Head of caudate nucleus (tissue), 42 donors: ENCODE results near the gene PTPRR.

ENCODE experiments used
- DNase-seq, 42 donors: peaks; one replicate each; pipeline versions ENCODE4 v3.0.0 to v3.0.0-alpha.2; 2020 to 2021; ENCODE audit warnings: mixed read lengths in 7 of 42
- intact Hi-C: fragments of 100-400 bp; cut with DNase I; formaldehyde crosslinking; loops from one replicate; pipeline ENCODE4 v1.15.0; 2022

PTPRR gene

DNA sequence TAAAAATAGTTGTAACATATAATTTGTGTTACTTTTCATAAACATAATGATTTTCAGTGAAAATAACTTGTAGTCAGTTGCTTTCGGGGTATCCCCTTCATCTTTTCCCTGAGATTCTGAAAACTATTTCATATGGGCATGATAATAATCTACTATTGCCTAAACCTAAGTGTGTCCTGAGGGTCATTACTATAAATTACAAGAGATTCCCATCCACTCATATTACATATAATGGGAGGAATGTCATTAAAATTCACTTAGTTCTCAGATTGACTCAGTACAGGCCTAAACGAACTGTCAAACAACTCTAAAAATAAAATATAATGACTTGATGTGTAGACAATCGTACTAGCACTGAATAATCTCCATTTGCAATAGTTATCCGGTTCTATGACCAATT is 72.7 kb downstream of the PTPRR start:
- intact Hi-C loops = loop anchor here (5.0 kb wide), 1 partner anchor 116 kb away; no protein-coding TSS in a partner anchor
- no peak for DNase-seq

DNA sequence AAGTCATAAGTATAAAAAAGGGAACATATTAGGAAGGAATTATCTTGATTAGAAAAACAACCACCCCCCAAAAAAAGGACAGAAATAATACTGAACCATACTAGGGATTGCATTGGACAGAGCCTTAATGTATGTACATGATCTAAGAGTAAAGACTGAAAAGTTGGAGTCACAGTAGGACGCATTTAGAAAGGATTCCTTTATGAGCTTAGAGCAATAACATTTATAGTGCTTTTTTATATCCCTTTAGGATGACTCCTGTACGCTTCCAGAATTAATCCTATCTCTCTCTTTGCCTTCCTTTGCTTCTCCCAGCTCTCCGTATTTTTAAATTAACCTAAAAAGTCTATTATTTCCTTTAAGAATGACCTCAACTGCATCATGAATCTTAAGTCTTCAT is 75.3 kb downstream of the PTPRR start:
- intact Hi-C loops = loop anchor here (5.0 kb wide), 1 partner anchor 113 kb away; no protein-coding TSS in a partner anchor
- DNase-seq = no peak

DNA sequence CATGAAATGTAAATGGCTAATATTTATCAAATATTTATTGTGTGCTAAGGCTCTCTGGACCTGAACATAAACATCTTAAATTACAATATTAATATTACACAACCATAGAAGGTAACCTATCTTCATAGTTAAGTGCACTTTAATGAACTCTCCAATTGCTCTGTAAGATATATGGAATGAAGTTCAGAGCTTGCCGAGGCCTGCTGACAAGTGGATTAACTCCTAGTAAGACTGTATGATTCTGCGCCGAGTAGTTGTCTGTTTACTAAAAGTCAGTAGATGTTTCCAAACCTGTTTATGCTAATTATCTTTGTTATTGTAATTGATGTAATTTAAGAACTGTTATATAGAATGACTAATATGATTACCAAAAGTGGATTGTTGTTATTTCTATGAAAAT is 77.2 kb downstream of the PTPRR start:
- no peak for DNase-seq
- intact Hi-C loops = no loop called here

DNA sequence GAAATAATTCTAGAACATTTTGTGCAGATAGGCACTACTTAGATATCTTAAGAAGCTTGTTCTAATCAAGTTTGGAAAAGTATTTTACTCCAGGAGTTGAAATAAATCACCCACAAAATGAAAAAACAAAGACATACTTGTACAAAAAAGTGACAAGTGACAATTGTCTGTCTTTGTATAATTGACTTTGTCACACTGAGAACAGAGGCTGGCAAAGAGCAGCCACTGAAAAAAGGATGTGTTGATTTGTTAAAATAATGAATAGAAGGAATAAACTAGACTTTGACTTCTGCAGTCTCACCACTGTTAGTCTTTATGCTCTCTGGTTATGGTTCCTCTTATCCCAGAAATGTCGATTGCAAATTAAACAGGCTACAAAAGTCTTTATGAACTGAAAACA is 77.6 kb downstream of the PTPRR start:
- intact Hi-C loops = no loop called here
- peak in 24 of 42 donors; percentile 11 to 75 (median 38) for DNase-seq

DNA sequence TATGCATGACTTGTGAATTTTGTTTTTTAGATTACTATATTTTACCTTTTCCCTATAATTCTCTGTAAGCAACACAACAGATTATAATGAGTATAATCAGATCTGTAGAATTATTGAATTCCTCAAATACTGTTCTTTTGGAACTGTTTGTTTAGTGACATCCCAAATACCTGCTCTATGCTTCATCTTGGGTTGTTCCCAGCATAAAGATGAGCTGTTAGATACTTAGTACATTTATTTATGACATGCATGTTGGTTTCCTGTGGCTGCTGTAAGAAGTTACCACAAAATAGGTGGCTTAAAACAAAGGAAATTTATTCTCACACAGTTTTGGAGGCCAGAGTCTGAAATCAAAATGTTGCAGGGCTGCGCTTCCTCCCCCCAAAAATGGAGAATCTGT is 78.4 kb downstream of the PTPRR start:
- DNase-seq = no peak
- intact Hi-C loops = no loop called here

DNA sequence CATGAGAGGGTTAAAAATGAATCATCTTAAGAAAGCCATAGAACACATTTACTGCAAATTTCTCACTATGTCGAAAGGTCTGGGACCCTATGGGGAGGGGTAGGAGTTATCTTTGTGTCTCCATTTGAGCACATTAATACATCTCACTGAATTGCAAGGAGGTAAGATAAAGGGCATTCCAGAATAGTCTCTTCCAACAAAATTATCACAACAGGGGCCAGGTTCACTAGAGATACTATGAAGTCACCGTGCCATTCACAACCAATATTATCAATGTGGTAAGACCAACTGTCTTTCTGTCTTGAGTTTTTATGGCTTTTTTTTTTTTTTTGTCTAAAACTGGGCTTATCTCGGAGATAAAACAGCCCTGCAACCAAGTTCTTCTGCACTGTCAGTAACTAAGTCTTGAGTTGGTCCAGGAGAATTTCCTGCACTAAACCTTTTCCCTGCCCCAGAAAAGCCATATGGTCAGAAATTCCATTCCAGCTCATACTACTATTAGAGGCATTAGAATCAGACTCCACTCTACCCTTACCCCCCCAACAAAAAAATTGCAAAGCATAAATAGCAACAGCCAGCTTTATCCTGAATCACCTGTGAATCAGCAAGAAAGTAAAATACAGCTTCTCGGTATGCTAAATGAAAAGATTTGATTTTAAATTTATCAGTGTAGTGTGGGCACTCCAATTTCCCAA is 79.7 kb downstream of the PTPRR start:
- intact Hi-C loops = no loop called here
- DNase-seq = no peak

DNA sequence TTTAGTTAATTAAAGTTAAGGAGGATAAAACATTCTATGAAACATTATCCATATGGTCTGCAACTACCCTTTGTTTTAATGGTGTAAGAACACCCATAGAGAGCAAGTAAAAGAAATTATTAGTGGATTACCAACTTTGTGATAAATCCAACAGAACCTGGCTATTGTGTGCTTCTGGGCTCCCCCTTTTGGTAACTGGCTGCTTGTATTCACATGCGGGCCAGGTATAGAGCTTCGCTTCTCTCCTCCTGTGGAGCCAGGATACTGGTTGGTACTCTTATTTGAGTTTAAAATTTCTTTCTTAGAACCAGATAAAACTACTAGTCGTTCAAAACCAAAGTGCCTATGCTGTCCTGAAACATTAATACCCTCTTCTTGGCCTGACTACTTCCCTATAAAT is 81.0 kb downstream of the PTPRR start:
- intact Hi-C loops = no loop called here
- DNase-seq = no peak

DNA sequence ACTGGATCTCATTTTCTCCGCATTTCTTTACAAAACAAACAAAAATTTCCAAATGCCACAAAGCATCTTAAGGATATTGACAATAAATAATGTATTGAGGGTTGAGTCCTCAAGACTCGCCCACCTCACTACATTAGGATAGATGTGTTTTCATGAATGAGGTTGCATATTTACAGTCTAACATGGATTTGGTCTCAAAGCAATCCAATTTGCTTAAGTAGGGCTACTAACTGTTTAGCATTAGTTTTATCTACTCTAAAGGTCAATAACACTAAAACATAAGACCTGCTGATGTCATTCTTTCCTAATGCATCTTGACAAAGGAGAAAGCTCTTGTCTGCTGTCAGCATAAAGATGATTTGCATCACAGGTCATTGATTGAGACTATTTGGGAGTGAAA is 82.4 kb downstream of the PTPRR start:
- no peak for DNase-seq
- intact Hi-C loops = no loop called here

DNA sequence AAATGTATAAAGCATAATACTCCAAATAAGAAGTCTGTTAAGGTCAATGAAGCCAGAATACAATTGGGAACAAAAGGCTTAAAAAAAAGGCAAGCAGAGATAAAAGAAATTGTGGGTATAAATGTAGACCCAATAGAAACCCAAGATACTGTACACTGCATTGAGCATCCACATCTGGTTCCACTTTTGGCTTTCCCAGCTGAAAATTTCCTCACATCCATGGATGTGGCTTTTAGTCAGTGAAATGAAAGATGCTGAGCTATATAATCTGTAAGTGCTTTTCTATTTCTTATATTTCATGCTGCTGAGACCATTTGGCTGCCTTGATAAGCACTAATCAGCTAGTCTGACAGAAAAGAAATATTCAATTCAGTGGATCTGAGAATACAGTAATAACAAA is 83.5 kb downstream of the PTPRR start:
- intact Hi-C loops = no loop called here
- no peak for DNase-seq

DNA sequence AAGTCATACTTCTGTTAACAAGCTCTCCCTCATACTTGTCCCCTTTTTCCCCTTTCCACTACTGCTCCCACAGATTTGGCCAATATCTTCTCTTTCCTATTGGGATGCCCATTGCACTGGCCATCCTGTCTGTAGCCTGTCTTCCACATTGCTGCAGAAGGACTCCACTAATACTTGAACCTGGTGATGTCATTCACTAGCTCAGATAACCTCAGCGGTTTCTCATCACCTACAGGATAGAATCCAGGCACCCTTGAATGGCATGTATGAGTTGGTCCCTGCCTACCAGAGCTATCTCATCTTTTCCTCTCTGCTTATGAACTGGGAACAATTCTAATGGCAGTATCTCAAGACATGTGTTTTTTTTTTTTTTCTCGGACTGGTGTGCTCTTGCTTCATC is 84.6 kb downstream of the PTPRR start:
- DNase-seq = no peak
- intact Hi-C loops = no loop called here

DNA sequence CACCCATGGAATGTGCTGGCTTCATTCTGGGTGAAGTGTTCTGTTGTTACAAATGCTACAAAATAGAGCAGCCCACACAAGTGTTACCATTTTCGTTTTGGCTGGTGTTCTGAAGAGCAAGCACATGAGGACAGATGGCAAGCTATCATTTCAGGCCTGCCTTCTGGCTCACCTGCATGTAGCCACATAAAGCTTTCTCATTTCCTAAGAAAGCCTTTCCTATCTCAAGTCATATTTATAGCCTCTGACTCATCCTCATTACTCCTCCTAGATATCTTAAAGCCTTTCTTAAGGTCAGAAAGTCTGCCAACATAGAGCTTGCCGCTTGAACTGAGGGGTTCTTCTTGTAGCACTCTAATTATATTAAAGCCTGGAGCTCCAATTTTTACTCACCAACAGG is 89.0 kb downstream of the PTPRR start:
- DNase-seq = peak in 1 of 42 donors; percentile 12
- intact Hi-C loops = no loop called here

DNA sequence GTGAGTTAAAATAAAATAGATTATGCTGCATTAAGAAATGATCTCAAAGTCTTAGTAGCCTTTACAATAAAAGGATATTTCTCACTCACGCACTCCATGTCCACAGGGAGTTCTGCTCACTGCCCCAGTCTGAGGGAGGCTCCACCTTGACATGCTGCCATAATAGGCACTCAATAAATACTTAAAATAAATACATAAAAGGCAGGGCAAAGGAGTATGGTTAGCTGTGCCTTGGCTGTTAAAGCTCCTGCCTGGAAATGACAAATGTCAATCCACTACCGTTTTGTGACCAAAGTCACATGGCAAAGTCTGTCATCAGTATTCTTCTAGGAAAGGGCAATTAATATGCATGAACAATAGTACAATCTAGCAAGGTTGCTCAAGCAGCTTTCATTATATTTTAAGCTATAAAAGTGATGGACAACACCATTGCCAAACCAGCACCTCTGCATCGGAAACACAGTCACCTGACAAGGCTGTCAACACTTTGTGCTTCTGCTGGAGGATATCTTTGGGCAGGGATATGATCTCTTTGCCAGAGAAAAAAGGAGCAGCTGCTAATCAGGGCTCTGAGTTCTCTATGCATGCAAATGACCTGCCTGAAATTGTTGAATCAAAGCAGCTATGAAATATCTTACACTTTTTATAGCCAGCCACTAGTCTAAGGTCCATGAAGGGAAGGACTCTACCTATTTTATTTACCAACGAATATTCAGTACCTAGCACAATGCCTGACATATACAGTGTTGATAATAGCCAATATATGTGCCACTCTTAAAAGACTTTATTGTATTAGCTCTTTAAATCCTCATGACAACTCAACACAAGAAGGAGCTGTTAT is 90.1 kb downstream of the PTPRR start:
- DNase-seq = no peak
- intact Hi-C loops = no loop called here

DNA sequence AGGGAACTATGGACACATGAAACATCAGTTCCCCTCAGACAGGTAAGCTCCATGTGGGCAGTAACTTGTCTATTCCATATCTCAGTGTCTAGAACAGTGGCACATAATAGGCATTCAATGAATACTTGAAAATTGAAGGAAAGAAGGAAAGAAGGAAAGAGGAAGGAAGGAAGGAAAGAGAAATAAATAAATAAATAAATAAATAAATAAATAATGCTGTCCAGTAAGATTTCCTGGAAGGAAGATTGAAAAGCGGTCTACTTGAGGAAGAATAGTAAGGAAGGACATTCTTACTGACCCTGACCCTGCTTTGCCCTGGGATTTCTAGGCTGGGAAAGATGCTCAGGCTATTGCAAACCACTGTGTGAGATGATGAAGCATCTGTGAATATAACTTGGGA is 91.5 kb downstream of the PTPRR start:
- intact Hi-C loops = no loop called here
- no peak for DNase-seq

DNA sequence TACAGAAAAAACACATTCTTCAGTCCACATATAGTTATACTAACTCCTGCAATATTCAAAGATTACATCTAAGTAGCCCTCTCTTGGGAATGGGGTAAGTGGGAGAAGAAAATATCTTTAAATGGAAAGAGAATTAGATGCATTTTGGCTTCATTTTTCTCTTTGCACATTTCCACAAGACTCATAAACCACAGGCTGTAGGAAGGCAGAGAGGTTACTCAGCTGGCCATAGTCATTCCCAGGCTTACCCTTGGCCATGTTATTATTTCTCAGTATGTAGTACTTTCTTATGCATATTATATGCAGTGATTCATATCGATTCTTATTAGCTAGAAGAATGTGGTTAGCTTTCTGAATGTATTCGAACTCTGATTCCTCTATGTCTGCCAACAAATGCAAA is 92.2 kb downstream of the PTPRR start:
- intact Hi-C loops = no loop called here

DNA sequence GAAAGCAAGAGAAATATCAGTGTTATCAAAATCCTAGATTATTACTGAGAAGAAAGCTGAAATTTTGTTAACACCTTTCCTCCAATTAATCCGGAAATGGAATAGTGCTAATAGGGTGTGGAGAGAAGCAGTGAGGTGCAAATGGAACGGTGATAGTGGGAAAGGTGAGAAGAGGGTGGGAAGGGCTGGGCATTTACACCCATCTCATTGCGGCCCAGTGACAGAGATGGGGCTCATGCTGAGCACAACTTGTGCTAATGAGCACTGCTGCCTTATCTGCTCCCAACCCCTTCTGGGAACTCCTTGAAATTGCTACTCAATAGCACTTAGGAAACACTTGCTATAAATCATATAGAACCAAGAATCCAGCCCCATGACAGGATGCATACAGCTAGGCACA is 94.4 kb downstream of the PTPRR start:
- intact Hi-C loops = no loop called here
- DNase-seq = no peak

More for the DNA sequence above, 92.2 kb downstream of the PTPRR start:
- no peak for DNase-seq

DNA sequence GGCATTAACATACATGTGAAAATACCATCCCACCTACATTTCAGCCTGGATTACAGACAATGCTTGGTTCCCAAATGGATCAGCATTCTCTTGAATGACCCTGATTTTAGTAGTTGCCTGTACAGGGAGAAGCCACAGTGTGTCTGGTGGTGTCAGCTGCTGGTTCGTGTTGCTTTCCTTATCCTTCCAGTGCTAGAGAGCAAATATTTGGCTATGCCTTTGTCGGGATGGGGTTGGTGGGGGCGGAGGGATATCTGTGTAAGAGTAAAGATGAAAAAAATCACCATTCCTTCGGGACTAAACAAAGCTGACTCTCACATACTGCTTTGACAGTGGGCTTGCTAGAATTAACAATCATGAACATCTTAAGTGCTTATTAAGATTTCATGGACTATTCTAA is 96.0 kb downstream of the PTPRR start:
- DNase-seq = no peak
- intact Hi-C loops = no loop called here

DNA sequence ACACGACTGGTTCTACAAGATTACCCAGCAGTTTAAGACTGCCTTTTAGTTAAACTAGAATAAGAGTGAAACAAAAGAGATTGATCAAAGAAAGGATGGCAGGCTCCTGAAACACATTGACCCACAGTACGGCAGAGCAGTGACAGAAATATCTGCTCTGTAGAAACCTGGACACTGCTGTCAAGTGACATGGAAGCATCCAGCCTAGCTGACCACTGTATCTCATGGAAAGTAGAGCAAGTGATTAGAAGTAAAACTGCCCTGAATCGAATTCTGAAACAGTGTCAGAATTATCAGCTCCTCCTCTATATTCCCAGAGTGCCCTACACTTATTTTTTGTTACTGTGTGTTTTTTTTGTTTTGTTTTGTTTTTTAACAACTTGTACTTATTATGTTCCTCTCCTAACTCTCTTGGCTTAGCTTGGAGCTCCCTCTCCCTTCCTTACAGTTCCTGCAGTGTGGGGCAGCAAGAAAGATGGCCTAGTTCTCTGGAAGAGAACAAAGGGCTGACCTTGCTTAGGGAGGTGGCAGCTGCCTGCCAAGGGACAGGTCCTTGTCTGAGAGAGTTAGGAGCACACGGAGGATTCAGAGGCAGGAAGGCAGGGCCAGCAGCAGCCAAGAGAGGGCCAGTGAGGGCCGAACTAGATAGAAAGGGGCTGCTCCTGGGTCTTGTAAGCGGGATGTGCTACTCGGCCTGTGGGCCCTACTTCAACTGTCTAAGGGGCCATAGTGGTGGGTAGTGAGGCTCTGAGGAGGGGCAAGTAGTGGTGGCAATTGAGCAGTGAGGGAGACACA is 97.2 kb downstream of the PTPRR start:
- intact Hi-C loops = no loop called here
- DNase-seq = peak in 8 of 42 donors; percentile 9 to 46 (median 22)

DNA sequence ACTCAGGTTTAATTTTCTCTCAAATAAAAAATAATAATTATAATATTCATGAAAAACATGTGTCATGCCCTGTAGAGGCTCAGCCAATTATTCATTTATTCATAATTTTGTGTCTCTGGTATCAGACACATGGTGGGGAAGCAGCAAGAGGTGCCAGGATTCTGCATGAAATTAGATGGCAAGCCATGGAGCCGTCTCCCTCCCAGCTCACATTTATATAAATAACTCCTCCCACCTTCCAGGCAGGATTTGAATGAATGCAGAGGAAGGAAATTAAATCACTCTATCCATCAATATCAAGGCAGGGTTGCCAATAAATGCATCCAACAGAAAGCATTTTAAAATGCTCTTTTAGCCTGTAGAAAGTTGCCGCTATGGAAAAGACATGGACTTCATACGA is 98.1 kb downstream of the PTPRR start:
- peak in 16 of 42 donors; percentile 9 to 61 (median 33) for DNase-seq
- intact Hi-C loops = no loop called here

DNA sequence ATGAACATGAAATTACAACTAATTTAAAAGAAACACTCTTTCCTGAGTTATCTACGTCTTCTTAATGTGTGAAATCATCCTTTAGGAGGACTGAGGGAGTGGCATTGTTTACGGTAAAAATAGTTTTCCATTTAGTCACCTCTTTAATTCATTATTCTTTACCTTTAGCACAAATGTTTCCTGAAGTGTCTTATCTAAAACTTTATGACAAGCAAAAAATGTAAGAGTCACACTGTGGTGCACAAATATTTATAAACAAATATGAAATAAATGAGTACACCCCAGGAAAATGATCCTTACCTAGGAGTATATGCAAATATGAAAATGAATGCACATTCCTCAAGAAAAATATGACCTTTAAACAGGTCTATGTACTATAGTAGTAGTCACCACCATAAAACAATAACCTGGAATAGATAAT is 104.6 kb downstream of the PTPRR start:
- intact Hi-C loops = no loop called here
- no peak for DNase-seq

DNA sequence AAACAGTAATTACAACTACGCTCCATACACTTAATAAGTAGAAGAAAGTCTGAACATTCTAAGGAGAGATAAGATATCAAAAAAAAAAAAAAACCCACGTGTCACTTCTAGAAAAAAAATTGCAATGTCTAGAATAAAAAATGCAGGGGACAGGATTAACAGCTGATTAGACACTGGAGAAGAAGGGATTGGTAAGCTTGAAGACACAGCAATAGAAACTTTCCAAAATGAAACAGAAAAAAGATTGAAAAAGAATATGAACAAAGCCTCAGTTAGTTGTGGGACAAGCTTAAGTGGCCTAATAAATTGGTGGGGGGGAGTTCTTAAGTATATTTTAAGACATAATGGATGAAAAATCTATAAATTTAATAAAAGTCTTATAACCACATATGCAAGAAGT is 105.5 kb downstream of the PTPRR start:
- intact Hi-C loops = no loop called here
- DNase-seq = no peak
